GM23338 (cell line): ENCODE results near the gene TRIM52. TPM values are rescaled to one million over a fixed set of nuclear protein-coding genes. Genes with fewer than 3 reads are reported as not detected.
A peak's percentile ranks its signal among the peaks of the same experiment; 100 is the strongest.
"Not testable (repeated sequence)": the region's sequence is repeated elsewhere in the genome, so short reads cannot be mapped to it uniquely, and the experiment has no call there.

Experiments used
- ATAC-seq: fragments of 200-7000 bp; cut with Tn5 transposase; 3 replicates; pipeline ENCODE4 v1.9.1; 2020
- DNase-seq: peaks from one replicate; pipeline ENCODE4 v3.0.0-alpha.2; 2015; ENCODE audit warnings: low spot score
- H2AFZ ChIP-seq: fragments of 200-600 bp; sonication (generic); 2 replicates; pipeline ENCODE4 v1.8.0; 2016; ENCODE audit warnings: antibody characterized with exemption, mild to moderate bottlenecking, moderate library complexity
- H3F3A ChIP-seq: fragments of 200-600 bp; sonication (generic); replicated peaks from 2 replicates; pipeline ENCODE4 v1.8.0; 2017; ENCODE audit warnings: antibody characterized with exemption, mixed run types, low read depth
- H3K27ac ChIP-seq: fragments of 200-600 bp; sonication (generic); 2 replicates; pipeline ENCODE4 v1.6.1; 2016; ENCODE audit warnings: low read depth
- H3K27me3 ChIP-seq: fragments of 200-600 bp; sonication (generic); 2 replicates; pipeline ENCODE4 v1.8.0; 2016; ENCODE audit warnings: mild to moderate bottlenecking, mixed run types, moderate library complexity; ENCODE audit not compliant: insufficient read depth
- H3K36me3 ChIP-seq: fragments of 200-600 bp; sonication (generic); 2 replicates; pipeline ENCODE4 v1.8.0; 2016; ENCODE audit warnings: mild to moderate bottlenecking; ENCODE audit not compliant: insufficient read depth
- H3K4me1 ChIP-seq: fragments of 200-600 bp; sonication (generic); 2 replicates; pipeline ENCODE4 v1.8.0; 2016; ENCODE audit warnings: mild to moderate bottlenecking, moderate library complexity; ENCODE audit not compliant: insufficient read depth
- H3K4me2 ChIP-seq: fragments of 200-600 bp; sonication (generic); 2 replicates; pipeline ENCODE4 v1.7.1; 2017; ENCODE audit warnings: mixed run types
- H3K4me3 ChIP-seq: fragments of 200-600 bp; sonication (generic); 2 replicates; pipeline ENCODE4 v1.6.1; 2016; ENCODE audit warnings: mixed run types
- H3K79me2 ChIP-seq: fragments of 200-600 bp; sonication (generic); replicated peaks from 2 replicates; pipeline ENCODE4 v1.8.0; 2017; ENCODE audit warnings: mild to moderate bottlenecking; ENCODE audit not compliant: insufficient read depth
- H3K9me2 ChIP-seq: fragments of 200-600 bp; sonication (generic); 2 replicates; pipeline ENCODE4 v1.8.0; 2017; ENCODE audit not compliant: insufficient read depth
- H4K20me1 ChIP-seq: fragments of 200-600 bp; sonication (generic); replicated peaks from 2 replicates; pipeline ENCODE4 v1.8.0; 2017; ENCODE audit warnings: mild to moderate bottlenecking; ENCODE audit not compliant: insufficient read depth
- H3K27ac Mint-ChIP-seq: 2 replicates; pipeline ENCODE4 v1.8.0; 2020; ENCODE audit warnings: inconsistent platforms, mild to moderate bottlenecking, moderate library complexity, mixed read lengths
- H3K27me3 Mint-ChIP-seq: 3 replicates; pipeline ENCODE4 v1.8.0; 2022; ENCODE audit warnings: low read depth, mild to moderate bottlenecking, moderate library complexity, mixed read lengths, inconsistent platforms; ENCODE audit not compliant: insufficient read depth, poor library complexity
- H3K36me3 Mint-ChIP-seq: 3 replicates; pipeline ENCODE4 v1.8.0; 2021; ENCODE audit warnings: low read depth, mild to moderate bottlenecking, inconsistent platforms, moderate library complexity, mixed read lengths
- H3K4me1 Mint-ChIP-seq: 3 replicates; pipeline ENCODE4 v1.8.0; 2020; ENCODE audit warnings: mild to moderate bottlenecking, inconsistent platforms, mixed read lengths
- H3K4me3 Mint-ChIP-seq: 3 replicates; pipeline ENCODE4 v1.8.0; 2021; ENCODE audit warnings: moderate library complexity, mild to moderate bottlenecking, inconsistent platforms, mixed read lengths
- H3K9me3 Mint-ChIP-seq: 3 replicates; pipeline ENCODE4 v1.8.0; 2020; ENCODE audit warnings: moderate library complexity, mild to moderate bottlenecking, inconsistent platforms, mixed read lengths
- CREB1 ChIP-seq: fragments of 250-450 bp; sonication (Bioruptor Pico); IDR thresholded peaks from 2 replicates; pipeline ENCODE4 v1.5.0; 2020; ENCODE audit warnings: low read depth, mild to moderate bottlenecking, moderate library complexity
- CTCF ChIP-seq, 2 experiments: fragments of 200-600 bp in 1 of 2; sonication (generic) in 1 of 2; conservative IDR thresholded peaks; 2 replicates each; pipeline versions ENCODE4 v1.5.1 to v1.6.1; 2016 to 2017; ENCODE audit warnings: antibody characterized with exemption in 2 of 2, low read depth in 2 of 2, mild to moderate bottlenecking in 2 of 2, moderate library complexity in 1 of 2
- EZH2 ChIP-seq: fragments of 200-600 bp; sonication (generic); IDR thresholded peaks from one replicate; pipeline ENCODE4 v1.8.0; 2017; ENCODE audit warnings: antibody characterized with exemption, mild to moderate bottlenecking, low read depth; ENCODE audit not compliant: unreplicated experiment
- POLR2AphosphoS5 ChIP-seq: IDR thresholded peaks from 2 replicates; pipeline ENCODE4 v1.6.1; 2016; ENCODE audit warnings: antibody characterized with exemption, low read depth
- REST ChIP-seq: IDR thresholded peaks from one replicate; pipeline ENCODE4 v1.6.1; 2018; ENCODE audit warnings: antibody characterized with exemption; ENCODE audit not compliant: unreplicated experiment
- polyA plus RNA-seq: library from polyadenylated mRNA; unstranded; fragments of >200 nt; fragmentation: Nextera tagmentation; extraction: Ambion mirVana; gene quantifications from 2 replicates; pipeline ENCODE4 v1.2.1, GENCODE V29; 2016
- total RNA-seq: library from RNA; depleted of rRNA; stranded (reverse); fragments of >200 nt; shearing (Covaris generic); gene quantifications from 2 replicates; pipeline ENCODE4 v1.2.3, GENCODE V29; 2014

Gene TRIM52
- total and polyA plus RNA-seq, 2 experiments from 2014 or later: 6.2 to 8.1 TPM

DNA sequence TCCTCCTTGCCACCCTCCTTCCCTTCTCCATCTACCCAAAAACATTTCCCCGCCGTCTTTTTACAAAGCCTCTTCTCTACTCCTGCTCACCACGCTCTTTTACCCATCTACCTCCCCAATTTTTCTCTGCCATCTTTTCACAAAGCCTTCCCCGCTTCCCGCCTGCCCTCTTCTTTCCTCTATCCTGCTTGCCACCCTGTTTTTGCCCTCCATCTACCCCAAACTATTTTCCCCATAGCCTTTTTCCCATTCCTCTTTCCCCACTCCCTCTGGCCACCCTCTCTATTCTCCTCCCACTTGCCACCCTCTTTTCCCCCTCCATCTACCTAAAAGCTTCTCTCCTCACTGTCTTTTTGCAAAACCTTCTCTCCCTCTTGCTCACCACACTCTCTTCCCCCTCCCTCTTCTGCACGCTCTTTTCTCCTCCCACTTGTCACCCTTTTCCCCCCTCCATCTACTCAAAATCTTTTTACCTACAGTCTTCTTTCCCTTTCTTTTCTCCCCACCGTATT is 19.4 kb upstream of the TRIM52 start:
- Histone ChIP-seq H3K79me2 (peaks cover 30% of the 10 kb centered on the region), H3K4me3 (peak overlapping the region; percentile 84), H3K4me1 (0 out of 2 replicates have a peak, but pooled peaks cover 4% of the 10 kb centered on the region), H3K27me3 (no peaks in the 10 kb centered on the region; the same call in 1 of the 2 replicates), H3K36me3 (peaks cover 4% of the 10 kb centered on the region; the same call in 1 of the 2 replicates), H3K4me2 (peak overlapping the region; percentile 89), H3K27ac (no peak overlapping the region), H4K20me1 (peaks cover 6% of the 10 kb centered on the region; the same call in 1 of the 2 replicates), H3F3A (no peaks in the 10 kb centered on the region), H2AFZ (peak overlapping the region; percentile 90; the same call in 1 of the 2 replicates), H3K9me2 (no peaks in the 10 kb centered on the region)
- Mint-ChIP-seq H3K9me3 (no peaks in the 10 kb centered on the region), H3K4me3 (no peak overlapping the region), H3K4me1 (peaks cover 2% of the 10 kb centered on the region; the same call in 2 of the 3 replicates), H3K27ac (no peak overlapping the region), H3K36me3 (peaks cover 11% of the 10 kb centered on the region), H3K27me3 (peaks cover 3% of the 10 kb centered on the region)
- no peak for TF ChIP-seq POLR2AphosphoS5
- no peak for TF ChIP-seq CREB1 (CRISPR knock-in tag)
- no peak for TF ChIP-seq EZH2
- TF ChIP-seq CTCF (conservative IDR thresholded peaks at IDR 0.05; ENCODE audit: low read depth in 2 of 2): no peak
- TF ChIP-seq REST: no peak
- ATAC-seq (no peak), DNase-seq (peak; percentile 13)

DNA sequence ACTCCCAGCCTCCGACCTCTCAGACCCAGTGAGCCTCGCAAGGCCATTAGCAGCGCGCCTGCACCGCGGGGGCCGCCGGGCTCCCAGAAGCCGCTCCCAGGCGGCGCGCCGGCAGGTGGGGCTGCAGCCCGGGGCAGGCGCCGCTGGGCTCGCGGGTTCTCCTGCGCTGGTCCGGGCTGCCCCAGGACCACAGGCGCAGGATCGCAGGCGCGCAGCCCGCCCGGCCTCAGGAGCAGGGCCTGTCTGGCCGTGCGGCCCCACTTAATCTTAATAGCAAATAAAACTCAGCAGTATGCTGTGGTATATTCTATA is 12.4 kb upstream of the TRIM52 start:
- H3K4me3 Mint-ChIP-seq: peak overlapping the region; percentile 72; the same call in 2 of the 3 replicates
- peak in 1 of 2 experiments; percentile 52; a peak in 2 of 4 replicates for TF ChIP-seq CTCF (conservative IDR thresholded peaks at IDR 0.05; ENCODE audit: low read depth in 2 of 2)
- peak; percentile 98 for ATAC-seq
- H3K27ac ChIP-seq, H3K9me3 Mint-ChIP-seq, H3K36me3 ChIP-seq, H3K27ac Mint-ChIP-seq, H3K9me2 ChIP-seq, H4K20me1 ChIP-seq, H3K36me3 Mint-ChIP-seq, H3K79me2 ChIP-seq, H3K27me3 ChIP-seq, H3K4me1 ChIP-seq, H3K27me3 Mint-ChIP-seq, H2AFZ ChIP-seq, H3K4me1 Mint-ChIP-seq, H3F3A ChIP-seq: not testable (repeated sequence)
- Histone ChIP-seq H3K4me3 (peak overlapping the region; percentile 67), H3K4me2 (peak overlapping the region; percentile 68)
- peak; percentile 81 for DNase-seq
